Stimulated activated naive CD4-positive, alpha-beta T cell (primary cell): ENCODE results near the gene SLC18B1.

ENCODE experiments used
- DNase-seq, 6 experiments: peaks; one replicate each; lab custom pipeline; 2025; lab: John Stamatoyannopoulos, UW

Gene SLC18B1

DNA sequence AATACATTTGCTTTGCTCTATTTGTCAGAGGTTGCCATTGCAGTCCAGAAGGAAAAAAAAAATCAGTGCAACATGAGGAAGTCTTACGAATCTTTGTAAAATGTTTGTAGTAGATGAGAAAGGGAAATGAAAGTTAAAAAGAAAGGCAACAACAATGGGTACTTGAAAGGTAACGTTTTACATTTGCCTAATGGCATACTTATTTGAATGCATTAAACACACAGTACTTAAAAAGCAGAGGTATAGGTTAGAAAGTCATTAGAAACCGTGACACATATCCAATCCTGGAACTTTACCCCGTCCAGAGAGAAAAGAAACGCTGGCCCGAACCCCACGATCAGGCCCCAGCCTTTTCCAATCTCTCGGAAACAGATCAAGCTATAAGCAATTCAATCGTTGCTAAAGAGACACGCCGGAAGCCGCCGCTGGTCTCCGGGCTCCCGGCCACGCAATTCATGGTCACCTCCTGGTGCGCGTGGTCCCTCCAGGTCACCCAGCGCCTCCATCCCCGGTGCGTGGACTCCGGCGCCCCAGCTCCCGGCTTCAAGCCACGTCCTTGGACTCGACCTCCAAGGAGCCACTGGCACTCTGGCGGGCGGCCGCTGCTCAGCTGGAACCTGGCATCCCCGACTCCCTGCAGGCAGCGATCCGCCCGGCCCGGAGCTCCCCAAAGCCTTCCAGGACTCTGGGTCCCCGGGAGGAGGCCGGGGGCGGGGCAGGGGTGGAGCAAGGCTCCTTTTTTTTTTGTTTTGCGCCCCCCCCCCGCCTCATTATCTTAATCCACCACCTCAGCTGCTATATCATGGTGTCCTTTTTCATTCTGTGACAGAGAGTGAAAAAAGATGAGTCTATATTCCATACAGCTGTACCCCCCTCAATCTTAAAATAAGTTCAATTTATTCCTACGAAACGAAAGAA is at the start of gene SLC18B1:
TSS of gene SLC18B1 (minus strand) at position 687 of the 918 bp plus-strand sequence. CDS start at position 506, 181 bp downstream.
- DNase-seq: peak; percentile 22 to 77 (median 56)

DNA sequence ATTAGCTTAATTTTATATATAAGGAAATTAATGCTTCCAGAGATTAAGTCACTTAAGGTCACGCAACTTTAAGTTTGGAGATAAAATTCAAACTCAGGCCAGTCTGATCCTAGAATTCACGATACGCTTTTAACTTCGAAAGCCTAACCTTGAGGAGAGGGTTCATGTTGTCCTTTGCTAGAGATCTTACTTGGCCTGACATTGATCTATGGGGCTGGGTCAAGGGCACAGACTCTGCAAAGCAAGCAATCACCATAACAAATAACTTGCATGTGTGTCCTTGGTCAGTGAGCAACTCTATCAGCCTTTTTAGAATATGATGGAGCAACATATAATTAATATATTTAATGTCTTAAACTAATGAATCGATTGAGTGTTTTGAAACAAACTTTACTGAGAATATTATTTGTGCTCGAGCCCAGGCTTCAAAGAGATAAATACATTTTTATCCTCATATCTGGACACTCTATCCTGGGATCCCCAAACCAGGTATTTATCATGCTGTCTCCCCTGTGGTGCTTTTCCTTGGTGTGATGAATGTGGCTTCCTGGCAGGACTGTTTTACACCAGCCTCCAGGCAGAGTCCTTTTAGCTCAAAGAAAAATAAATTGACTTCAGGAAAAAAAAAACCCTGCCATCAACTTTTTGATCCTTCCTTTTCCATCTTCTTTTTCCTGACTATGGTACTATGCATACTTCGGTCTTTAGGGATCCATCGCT is 45.0 kb upstream of the SLC18B1 start:
- DNase-seq: no peak

GRCh38 chr6:132841966-132842365 is 43.5 kb upstream of the SLC18B1 start:
- no peak for DNase-seq

GRCh38 chr6:132832891-132833290 is 34.5 kb upstream of the SLC18B1 start:
- DNase-seq: no peak

DNA sequence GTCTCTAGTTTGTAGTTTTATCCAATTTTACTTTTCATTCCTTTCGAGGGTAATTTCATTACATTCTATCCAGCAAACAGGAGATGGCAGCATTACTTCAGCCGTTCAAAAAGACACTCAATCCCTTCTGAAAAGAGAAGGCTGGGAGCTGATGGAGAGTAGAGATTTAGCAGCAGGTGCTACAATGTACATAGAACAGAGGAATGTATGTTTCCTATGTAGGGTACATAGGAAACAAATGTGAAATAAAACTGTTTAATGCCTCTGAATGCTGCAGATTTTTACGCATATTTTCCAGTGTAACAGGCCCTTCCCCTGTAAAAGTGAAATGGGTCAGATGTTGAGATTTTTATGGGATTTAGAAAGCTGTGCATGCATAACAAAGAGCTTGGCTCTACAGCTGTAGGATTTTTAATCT is 31.9 kb upstream of the SLC18B1 start:
- no peak for DNase-seq

- DNase-seq: no peak
Observed at GRCh38 chr6:132820629-132821381, 22.4 kb upstream of the SLC18B1 start.

DNA sequence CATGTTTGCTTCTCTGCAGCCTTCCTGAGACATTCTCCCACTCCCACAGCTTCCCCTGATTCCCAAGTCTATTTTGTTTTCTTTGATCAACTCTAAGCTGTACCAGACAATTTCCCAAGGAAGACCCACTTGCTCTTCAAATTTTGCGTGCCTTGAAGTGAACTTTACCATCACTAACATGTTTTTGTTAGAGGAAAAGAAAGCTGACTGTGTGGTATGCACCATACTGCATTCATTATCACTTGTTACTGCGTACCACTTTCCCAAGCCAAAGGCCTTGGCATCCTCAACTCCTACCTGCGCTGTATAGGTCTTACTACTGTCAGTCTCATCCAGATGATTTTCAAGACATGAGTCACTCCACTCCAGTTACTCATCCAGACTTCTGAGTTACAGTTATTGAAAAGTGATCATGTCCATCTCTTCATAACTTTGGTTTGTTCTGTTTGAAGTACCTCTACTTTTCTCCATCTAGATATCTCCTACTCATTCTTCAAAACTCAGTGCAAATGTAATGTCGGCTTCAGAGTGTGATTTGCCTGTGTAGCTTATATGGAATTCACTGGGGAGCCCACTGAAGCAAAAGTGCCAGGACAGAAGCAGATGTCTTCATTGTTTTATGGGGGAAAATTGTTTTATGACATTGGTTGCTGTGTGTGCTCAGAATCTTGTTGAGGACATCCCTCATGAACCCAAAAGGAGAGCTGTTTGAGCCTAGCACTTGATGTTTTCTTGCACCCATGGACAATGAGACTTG is 21.1 kb upstream of the SLC18B1 start:
- DNase-seq: peak in 1 of 6 experiments; percentile 11

DNA sequence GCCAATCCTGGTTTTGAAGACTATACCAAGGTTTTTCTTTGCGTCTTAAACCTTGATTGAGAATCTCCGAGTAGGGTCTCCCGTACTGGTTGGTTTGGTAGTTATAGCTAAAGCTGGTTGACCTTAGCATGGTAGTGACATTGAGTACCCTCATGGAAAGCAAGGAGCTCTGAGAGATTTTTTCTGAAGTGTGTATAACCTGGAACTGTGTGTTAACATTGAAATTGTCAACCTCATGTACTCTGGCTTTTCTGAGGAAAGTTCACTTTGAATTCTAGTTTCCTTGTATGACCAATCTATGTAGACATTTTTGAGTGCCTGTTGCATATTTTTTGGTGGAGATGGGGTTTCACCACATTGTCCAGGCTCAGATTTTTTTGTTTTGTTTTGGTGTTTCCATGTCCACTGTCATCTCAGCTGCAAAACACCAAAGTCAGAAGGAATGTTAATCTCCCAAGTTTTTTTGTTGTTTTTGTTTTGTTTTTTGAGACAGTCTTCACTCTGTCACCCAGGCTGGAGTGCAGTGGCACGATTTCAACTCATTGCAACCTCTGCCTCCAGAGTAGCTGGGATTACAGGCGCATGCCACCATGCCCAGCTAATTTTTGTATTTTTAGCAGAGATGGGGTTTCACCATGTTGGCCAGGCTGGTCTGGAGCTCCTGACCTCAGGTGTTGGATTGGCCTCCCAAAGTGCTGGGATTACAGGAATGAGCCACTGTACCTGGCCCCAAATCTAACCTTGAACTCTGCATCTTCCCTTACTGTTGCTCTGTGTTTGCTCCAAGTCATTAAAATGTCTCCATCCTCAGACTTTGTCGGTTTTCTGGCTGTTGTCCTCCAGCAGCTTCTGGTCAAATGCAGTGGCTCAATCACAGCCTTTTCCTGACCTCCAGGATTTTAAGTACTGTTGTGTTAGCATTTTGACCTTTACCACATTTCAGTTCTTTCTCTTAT is 20.2 kb upstream of the SLC18B1 start:
- DNase-seq: no peak

DNA sequence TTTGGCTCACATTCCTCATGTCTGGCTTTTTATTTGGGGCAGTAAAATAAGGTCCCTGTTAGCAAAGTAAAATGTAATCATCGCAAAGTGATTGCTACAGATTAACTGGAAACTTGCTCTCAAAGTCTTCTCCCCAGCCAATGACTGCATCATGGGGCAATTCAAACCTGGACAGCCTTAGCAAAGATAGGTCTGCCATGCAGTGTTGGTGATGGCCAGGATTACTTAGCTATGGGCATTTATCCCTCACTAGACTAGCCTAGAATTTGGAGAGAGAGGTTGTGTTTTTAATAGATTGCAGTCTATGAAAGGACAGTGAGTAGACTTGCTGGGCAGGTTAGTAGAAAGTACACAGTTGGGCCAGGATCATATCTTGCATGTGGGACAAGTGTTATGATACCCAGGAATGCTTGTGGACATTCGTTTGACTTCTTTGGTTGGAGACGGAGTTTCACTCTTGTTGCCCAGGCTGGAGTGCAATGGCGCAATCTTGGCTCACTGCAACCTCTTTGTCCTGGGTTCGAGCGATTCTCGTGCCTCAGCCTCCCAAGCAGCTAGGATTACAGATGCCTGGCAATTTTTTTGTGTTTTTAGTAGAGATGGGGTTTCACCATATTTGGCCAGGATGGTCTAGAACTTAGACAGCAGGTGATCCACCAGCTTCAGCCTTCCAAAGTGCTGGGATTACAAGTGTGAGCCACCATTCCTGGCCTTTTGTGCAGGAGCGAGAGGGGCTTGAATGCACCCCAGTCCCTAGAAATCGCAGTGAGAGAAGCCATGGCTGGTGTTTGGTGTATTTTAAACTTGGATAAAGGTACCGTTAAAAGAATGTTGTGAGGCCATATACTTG is 19.3 kb upstream of the SLC18B1 start:
- no peak for DNase-seq

DNA sequence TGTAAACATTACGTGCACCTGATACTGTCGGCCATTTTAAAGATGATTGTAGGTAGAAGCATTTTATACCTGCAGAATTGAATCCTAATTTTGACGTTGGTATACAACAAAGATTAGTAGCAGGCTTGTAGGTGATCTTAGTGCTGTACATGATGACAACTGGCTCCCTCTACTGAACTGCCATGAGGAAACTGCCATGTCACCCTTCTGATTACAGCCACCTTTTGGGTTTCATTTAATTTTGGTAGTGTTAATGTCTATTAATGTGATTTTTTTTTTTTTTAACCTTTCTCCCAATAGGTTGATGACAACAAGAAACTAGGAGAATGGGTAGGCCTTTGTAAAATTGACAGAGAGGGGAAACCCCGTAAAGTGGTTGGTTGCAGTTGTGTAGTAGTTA is 18.2 kb upstream of the SLC18B1 start:
- no peak for DNase-seq

DNA sequence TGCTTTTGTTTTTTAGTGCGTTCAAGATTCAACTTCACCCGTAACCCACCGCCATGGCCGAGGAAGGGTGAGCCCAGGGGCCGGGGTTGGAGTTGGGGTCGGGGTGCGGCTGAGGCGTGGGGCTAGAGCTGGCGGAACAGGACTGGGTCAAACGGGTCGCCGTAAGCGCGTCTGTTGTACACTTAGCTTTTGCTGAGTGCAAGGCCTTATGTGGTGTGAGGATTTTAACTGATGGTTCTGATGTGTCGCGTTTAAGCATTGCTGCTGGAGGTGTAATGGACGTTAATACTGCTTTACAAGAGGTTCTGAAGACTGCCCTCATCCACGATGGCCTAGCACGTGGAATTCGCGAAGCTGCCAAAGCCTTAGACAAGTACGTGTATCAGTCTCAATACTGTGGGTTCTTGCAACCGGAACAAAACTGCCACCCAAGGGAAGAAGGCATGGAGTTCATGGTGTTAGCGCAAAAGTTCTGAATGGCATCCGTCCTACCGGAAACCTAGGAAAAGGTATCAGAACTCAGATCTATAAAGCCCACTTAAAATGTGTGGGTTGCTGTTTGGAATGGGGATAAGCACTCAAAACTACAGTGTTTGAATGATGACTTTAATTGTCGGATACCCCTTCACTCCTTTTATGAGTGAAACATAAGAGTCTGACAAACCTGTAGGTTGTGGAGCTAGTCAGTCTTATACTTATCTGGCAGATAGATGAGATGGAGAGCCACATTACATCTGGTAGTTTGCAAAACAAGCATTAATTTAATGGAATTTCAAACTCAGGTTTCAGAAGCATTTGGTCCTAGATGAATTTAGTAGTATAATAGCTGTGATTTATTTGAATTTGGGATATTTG is 16.5 kb upstream of the SLC18B1 start:
- peak in 1 of 6 experiments; percentile 54 for DNase-seq

GRCh38 chr6:132813173-132813856 is 14.9 kb upstream of the SLC18B1 start:
- DNase-seq: peak in 4 of 6 experiments; percentile 33 to 65 (median 57)

- DNase-seq: no peak
Observed at GRCh38 chr6:132812756-132813172, 14.3 kb upstream of the SLC18B1 start.

- DNase-seq: peak in 3 of 6 experiments; percentile 16 to 48 (median 35)
Observed at GRCh38 chr6:132812255-132812732, 13.9 kb upstream of the SLC18B1 start.

DNA sequence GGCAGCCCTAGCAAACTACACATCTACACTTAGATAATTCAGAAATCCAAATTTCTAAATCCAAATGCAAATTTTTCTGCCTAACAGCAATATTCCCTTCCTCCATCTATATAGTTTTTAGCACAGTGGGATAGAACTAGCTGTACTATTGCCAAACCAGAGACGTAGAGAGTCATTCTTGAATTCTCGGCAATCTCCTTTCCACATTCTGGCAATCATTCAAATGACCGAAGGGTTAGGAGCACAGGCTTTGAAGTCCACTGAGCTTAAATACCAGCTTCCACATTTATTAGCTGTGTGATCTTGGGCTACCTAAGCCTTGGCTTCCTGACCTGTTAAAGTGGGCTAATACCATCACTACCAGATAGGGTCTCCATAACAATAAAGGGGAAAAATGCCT is 12.8 kb upstream of the SLC18B1 start:
- DNase-seq: no peak

DNA sequence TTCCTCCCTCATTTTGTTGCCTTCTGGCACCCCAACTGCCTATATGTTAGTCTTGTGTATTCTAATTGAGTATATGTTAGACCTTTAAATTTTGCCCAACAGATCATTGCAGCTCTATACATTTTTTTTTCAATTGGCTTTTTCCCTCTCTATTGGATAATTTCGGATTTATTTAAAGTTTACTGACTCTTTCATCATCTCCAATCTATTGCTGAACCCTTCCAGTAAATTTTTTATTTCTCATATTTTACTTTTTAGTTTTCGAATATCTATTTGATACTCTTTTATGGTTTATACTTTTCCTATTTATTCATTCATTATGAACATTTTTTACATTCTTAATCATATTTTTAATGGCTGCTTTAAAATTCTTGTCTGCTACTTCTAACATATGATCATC is 7.1 kb upstream of the SLC18B1 start:
- DNase-seq: no peak

GRCh38 chr6:132804251-132804650 is 5.8 kb upstream of the SLC18B1 start:
- no peak for DNase-seq

GRCh38 chr6:132800656-132801055 is 2.2 kb upstream of the SLC18B1 start:
- DNase-seq: no peak
